ENCODE results near the gene MXI1. TPM values are rescaled to one million over a fixed set of nuclear protein-coding genes. Genes with fewer than 3 reads are reported as not detected.

MXI1 gene
- polyA plus RNA-seq, 1 experiment, result 17.3 TPM

GRCh38 chr10:110312206-110312605, 104.8 kb downstream of the MXI1 start:
- no peak for DNase-seq (ENCODE audit: low read depth, low spot score)
- CTCF ChIA-PET, result interaction anchor here (0.6 to 4.2 kb wide), 7 partner anchors 11 to 349 kb away, joined by 3 to 35 read pairs (median 6); no protein-coding TSS in a partner anchor
- no peaks in the 10 kb centered on the region for H3K9me3 ChIP-seq (ENCODE audit: control insufficient read depth, insufficient read depth, low read length)
- TF ChIP-seq CTCF (IDR thresholded peaks at IDR 0.05; ENCODE audit: low read depth, low read length), result no peak
- no peaks in the 10 kb centered on the region for H3K27me3 ChIP-seq (ENCODE audit: control insufficient read depth, insufficient read depth, low read length)
- no peak overlapping the region for H3K27ac ChIP-seq (ENCODE audit: low read depth, low read length)
- H3K4me3 ChIP-seq (ENCODE audit: low read depth, low read length), result no peak overlapping the region
- POLR2A ChIA-PET, result no interaction called here

GRCh38 chr10:110313674-110314073, 106.3 kb downstream of the MXI1 start:
- CTCF ChIA-PET, result interaction anchor here (0.8 to 4.2 kb wide), 4 partner anchors 8 to 245 kb away, joined by 3 to 35 read pairs (median 4); no protein-coding TSS in a partner anchor

GRCh38 chr10:110317866-110318850, 110.8 kb downstream of the MXI1 start:
- no peak for TF ChIP-seq CTCF (IDR thresholded peaks at IDR 0.05; ENCODE audit: low read depth, low read length)
- no peak for DNase-seq (ENCODE audit: low read depth, low spot score)
- Histone ChIP-seq H3K9me3 (ENCODE audit: control insufficient read depth, insufficient read depth, low read length) (peaks cover 5% of the 10 kb centered on the region), H3K27ac (ENCODE audit: low read depth, low read length) (no peak overlapping the region), H3K4me3 (ENCODE audit: low read depth, low read length) (no peak overlapping the region), H3K27me3 (ENCODE audit: control insufficient read depth, insufficient read depth, low read length) (no peaks in the 10 kb centered on the region)
- CTCF ChIA-PET, result interaction anchor here (1.0 to 1.9 kb wide), 4 partner anchors 19 to 229 kb away, joined by 3 to 7 read pairs (median 3); no protein-coding TSS in a partner anchor
- POLR2A ChIA-PET, result no interaction called here

More at GRCh38 chr10:110313674-110314073, 106.3 kb downstream of the MXI1 start:
- TF ChIP-seq CTCF (IDR thresholded peaks at IDR 0.05; ENCODE audit: low read depth, low read length), result no peak
- Histone ChIP-seq H3K27me3 (ENCODE audit: control insufficient read depth, insufficient read depth, low read length) (no peaks in the 10 kb centered on the region), H3K4me3 (ENCODE audit: low read depth, low read length) (no peak overlapping the region), H3K27ac (ENCODE audit: low read depth, low read length) (no peak overlapping the region), H3K9me3 (ENCODE audit: control insufficient read depth, insufficient read depth, low read length) (no peaks in the 10 kb centered on the region; the same call in 1 of the 2 replicates)
- POLR2A ChIA-PET, result no interaction called here
- no peak for DNase-seq (ENCODE audit: low read depth, low spot score)

- no peak for TF ChIP-seq CTCF (IDR thresholded peaks at IDR 0.05; ENCODE audit: low read depth, low read length)
- H3K4me3 ChIP-seq (ENCODE audit: low read depth, low read length), result no peak overlapping the region
- ChIA-PET CTCF (interaction anchor here (1.6 kb wide), 1 partner anchor 11 kb away, joined by 4 read pairs; no protein-coding TSS in a partner anchor), POLR2A (no interaction called here)
- DNase-seq (ENCODE audit: low read depth, low spot score), result no peak
- H3K9me3 ChIP-seq (ENCODE audit: control insufficient read depth, insufficient read depth, low read length), result peaks cover 8% of the 10 kb centered on the region
- H3K27me3 ChIP-seq (ENCODE audit: control insufficient read depth, insufficient read depth, low read length), result no peaks in the 10 kb centered on the region
- no peak overlapping the region for H3K27ac ChIP-seq (ENCODE audit: low read depth, low read length)
Measured at GRCh38 chr10:110321869-110322620, 114.6 kb downstream of the MXI1 start.
